ENCODE data around the gene TMIGD2. TPM values are rescaled to one million over a fixed set of nuclear protein-coding genes. Genes with fewer than 3 reads are reported as not detected.

The TMIGD2 gene
- total RNA-seq, 1 experiment from 2014 or later, result not detected

DNA sequence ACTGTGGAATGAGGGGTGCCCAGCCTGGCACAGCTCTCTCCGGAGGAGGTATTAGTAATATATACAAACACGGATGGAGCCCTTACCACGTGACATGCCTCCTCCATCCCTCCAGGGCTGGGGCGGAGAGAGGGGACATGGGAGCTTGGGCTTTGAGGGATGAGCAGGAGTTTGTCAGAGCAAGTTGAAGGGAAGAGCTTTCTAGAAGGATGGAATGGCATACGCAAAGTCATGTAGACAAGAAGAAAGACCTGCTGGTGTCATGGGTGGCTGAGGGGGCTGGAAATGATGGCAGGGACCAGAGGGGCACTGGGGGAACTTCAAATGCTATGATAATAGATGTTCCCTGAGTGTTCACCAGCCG is 43.8 kb upstream of the TMIGD2 start:
- intact Hi-C loops (cut with micrococcal nuclease), result loop anchor here (10.0 kb wide), 1 partner anchor 101 kb away; the partner anchor contains the start of gene YJU2
- H3K9me3 ChIP-seq (ENCODE audit: low read length), result no peaks in the 10 kb centered on the region
- no peak overlapping the region for H3K27ac ChIP-seq (ENCODE audit: low read length)
- H3F3A ChIP-seq (ENCODE audit: low read length, unreplicated experiment), result no peaks in the 10 kb centered on the region
- H3K4me3 ChIP-seq (ENCODE audit: low read length), result no peak overlapping the region
- H3K4me2 ChIP-seq (ENCODE audit: low read length), result no peak overlapping the region
- H3K4me1 ChIP-seq (ENCODE audit: insufficient read depth, low read length), result peaks cover 5% of the 10 kb centered on the region; the same call in 1 of the 2 replicates
- no peaks in the 10 kb centered on the region for H3K36me3 ChIP-seq (ENCODE audit: low read depth, low read length)
- no peaks in the 10 kb centered on the region for H3K9me2 ChIP-seq (replicated peaks; ENCODE audit: low read length)
- H3K9ac ChIP-seq (ENCODE audit: low read length), result no peak overlapping the region
- H3K79me2 ChIP-seq (ENCODE audit: low read length), result peaks cover 8% of the 10 kb centered on the region
- DNase-seq, result no peak
- ChIA-PET CTCF (no interaction called here), POLR2A (ENCODE audit: unreplicated experiment) (no interaction called here)
- H3K27me3 ChIP-seq (ENCODE audit: low read length), result no peaks in the 10 kb centered on the region
- no peak overlapping the region for H2AFZ ChIP-seq (ENCODE audit: low read length)
- no peaks in the 10 kb centered on the region for H4K20me1 ChIP-seq (ENCODE audit: low read length)
- ATAC-seq, result no peak
- TF ChIP-seq EZH2phosphoT487 (IDR thresholded peaks at IDR 0.05; ENCODE audit: borderline replicate concordance, low read length), result no peak
- TF ChIP-seq, protein P1, sequence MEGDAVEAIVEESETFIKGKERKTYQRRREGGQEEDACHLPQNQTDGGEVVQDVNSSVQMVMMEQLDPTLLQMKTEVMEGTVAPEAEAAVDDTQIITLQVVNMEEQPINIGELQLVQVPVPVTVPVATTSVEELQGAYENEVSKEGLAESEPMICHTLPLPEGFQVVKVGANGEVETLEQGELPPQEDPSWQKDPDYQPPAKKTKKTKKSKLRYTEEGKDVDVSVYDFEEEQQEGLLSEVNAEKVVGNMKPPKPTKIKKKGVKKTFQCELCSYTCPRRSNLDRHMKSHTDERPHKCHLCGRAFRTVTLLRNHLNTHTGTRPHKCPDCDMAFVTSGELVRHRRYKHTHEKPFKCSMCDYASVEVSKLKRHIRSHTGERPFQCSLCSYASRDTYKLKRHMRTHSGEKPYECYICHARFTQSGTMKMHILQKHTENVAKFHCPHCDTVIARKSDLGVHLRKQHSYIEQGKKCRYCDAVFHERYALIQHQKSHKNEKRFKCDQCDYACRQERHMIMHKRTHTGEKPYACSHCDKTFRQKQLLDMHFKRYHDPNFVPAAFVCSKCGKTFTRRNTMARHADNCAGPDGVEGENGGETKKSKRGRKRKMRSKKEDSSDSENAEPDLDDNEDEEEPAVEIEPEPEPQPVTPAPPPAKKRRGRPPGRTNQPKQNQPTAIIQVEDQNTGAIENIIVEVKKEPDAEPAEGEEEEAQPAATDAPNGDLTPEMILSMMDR (conservative IDR thresholded peaks at IDR 0.05; ENCODE audit: low read depth, low read length), result no peak
- no peak for TF ChIP-seq EZH2 (IDR thresholded peaks at IDR 0.05; ENCODE audit: low read length, unreplicated experiment)
- no TSS peak for BruUV-seq (replicated peaks)

DNA sequence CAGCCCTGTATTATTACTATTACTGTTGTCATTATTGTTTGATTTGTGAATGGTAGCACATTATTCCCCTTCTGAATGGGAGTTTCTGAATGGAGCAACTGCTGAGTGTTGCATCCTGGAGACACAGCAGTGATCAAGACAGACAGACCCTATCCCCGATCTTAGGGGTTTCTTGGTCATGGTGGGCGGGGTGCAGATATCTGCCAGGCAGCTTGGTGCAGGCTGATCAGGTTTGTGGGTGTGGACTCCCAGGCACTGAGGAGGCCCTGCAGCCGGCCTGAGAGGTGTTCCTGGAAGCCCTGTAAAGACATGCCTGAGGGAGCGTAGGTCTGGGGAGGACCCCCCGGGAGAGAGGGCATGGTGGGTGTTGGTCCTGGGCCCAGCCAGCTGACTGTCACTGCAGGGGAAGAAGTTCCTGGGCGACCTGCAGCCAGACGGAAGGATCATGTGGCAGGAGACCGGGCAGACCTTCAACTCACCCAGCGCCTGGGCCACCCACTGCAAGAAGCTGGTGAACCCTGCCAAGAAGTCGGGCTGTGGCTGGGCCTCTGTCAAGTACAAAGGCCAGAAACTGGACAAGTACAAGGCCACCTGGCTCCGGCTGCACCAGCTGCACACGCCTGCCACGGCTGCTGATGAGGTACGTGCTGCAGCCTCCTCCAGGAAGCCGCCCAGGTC is 43.3 kb upstream of the TMIGD2 start:
- H3K4me2 ChIP-seq (ENCODE audit: low read length), result no peak overlapping the region
- ChIA-PET CTCF (no interaction called here), POLR2A (ENCODE audit: unreplicated experiment) (no interaction called here)
- no peak for DNase-seq
- H4K20me1 ChIP-seq (ENCODE audit: low read length), result no peaks in the 10 kb centered on the region
- H3F3A ChIP-seq (ENCODE audit: low read length, unreplicated experiment), result no peaks in the 10 kb centered on the region
- peaks cover 5% of the 10 kb centered on the region; the same call in 1 of the 2 replicates for H3K4me1 ChIP-seq (ENCODE audit: insufficient read depth, low read length)
- intact Hi-C loops (cut with micrococcal nuclease), result loop anchor here (10.0 kb wide), 1 partner anchor 101 kb away; the partner anchor contains the start of gene YJU2
- no peak for ATAC-seq
- no peak overlapping the region for H3K27ac ChIP-seq (ENCODE audit: low read length)
- no peak overlapping the region for H2AFZ ChIP-seq (ENCODE audit: low read length)
- TF ChIP-seq EZH2 (IDR thresholded peaks at IDR 0.05; ENCODE audit: low read length, unreplicated experiment), result no peak
- TF ChIP-seq, protein P1 (conservative IDR thresholded peaks at IDR 0.05; ENCODE audit: low read depth, low read length), result no peak
- no peak for TF ChIP-seq EZH2phosphoT487 (IDR thresholded peaks at IDR 0.05; ENCODE audit: borderline replicate concordance, low read length)
- no peaks in the 10 kb centered on the region for H3K36me3 ChIP-seq (ENCODE audit: low read depth, low read length)
- no TSS peak for BruUV-seq (replicated peaks)
- no peak overlapping the region for H3K9ac ChIP-seq (ENCODE audit: low read length)
- no peaks in the 10 kb centered on the region for H3K9me2 ChIP-seq (replicated peaks; ENCODE audit: low read length)
- no peaks in the 10 kb centered on the region for H3K27me3 ChIP-seq (ENCODE audit: low read length)
- H3K4me3 ChIP-seq (ENCODE audit: low read length), result no peak overlapping the region
- H3K9me3 ChIP-seq (ENCODE audit: low read length), result no peaks in the 10 kb centered on the region
- H3K79me2 ChIP-seq (ENCODE audit: low read length), result peaks cover 8% of the 10 kb centered on the region
